ENCODE results near the gene POU5F2. TPM values are rescaled to one million over a fixed set of nuclear protein-coding genes. Genes with fewer than 3 reads are reported as not detected.

Gene POU5F2, protein sequence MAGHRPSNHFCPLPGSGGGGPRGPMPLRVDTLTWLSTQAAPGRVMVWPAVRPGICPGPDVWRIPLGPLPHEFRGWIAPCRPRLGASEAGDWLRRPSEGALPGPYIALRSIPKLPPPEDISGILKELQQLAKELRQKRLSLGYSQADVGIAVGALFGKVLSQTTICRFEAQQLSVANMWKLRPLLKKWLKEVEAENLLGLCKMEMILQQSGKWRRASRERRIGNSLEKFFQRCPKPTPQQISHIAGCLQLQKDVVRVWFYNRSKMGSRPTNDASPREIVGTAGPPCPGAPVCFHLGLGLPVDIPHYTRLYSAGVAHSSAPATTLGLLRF
- total RNA-seq (2022; extraction: Qiagen RNA extraction) = 0.02 TPM in 1 of 5 replicates, not detected in the others

DNA sequence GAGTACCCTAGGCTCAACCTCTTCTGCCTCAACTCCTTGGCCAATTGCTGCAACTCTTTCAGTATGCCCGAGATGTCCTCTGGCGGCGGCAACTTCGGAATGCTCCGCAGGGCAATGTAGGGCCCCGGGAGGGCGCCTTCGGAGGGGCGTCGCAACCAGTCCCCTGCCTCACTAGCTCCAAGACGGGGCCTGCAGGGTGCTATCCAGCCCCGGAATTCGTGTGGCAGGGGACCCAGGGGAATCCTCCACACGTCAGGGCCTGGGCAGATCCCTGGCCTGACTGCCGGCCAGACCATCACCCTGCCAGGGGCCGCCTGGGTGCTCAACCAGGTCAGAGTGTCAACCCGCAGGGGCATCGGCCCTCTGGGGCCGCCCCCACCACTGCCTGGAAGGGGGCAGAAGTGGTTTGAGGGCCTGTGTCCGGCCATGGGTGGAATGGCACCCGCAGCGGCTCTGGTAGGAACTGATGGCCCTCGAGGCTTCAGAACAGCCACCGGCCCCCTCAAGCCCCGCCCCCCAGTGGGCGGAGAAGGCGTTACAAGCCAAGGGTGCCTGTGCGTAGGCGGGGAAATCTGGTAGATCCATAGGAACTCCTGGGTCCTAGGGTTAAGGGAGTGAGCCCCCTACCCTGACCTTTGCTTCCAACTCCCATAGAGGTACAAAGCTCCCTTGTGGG is at the start of gene POU5F2:
POU5F2 (minus strand) TSS at position 465 of the 676 bp plus-strand sequence; CDS start at position 428, 37 bp downstream.

Other genes starting within 250 kb of the POU5F2 start
- gene NR2F1-AS1, start 160.4 kb downstream of the POU5F2 start, total RNA-seq (2022; extraction: Qiagen RNA extraction) = 2.6 to 4.3 TPM (median 3.0 TPM) in 5 replicates
- 4.1 to 5.2 TPM (median 4.7 TPM) in 5 replicates for gene NR2F1, start 158.4 kb downstream of the POU5F2 start, total RNA-seq (2022; extraction: Qiagen RNA extraction)

All from A549 treated with AZD2906 at 1 μM for 4 hours (cell line).